SK-N-DZ (cell line): ENCODE data around the gene JARID2. TPM values are rescaled to one million over a fixed set of nuclear protein-coding genes. Genes with fewer than 3 reads are reported as not detected.

Experiments
- DNase-seq: peaks from one replicate; pipeline ENCODE4 v3.0.0-alpha.2; 2015; ENCODE audit warnings: low spot score
- polyA plus RNA-seq, 2 experiments: library from polyadenylated mRNA; depleted of rRNA; stranded (reverse); fragments of >200 nt; gene quantifications; 2 replicates each; pipeline ENCODE4 v1.2.3, GENCODE V29; 2014

Gene JARID2
- polyA plus RNA-seq (2014; cell fraction: cytosol; rRNA removed), result 25.1 and 33.1 TPM in 2 replicates
- 38.6 and 40.6 TPM in 2 replicates for polyA plus RNA-seq (2014; cell fraction: nucleus; rRNA removed)

GRCh38 chr6:15245361-15246216 is at the start of gene JARID2:
JARID2 (plus strand) TSS chr6:15246069; CDS start chr6:15246540, 471 bp downstream.
- peak; percentile 98 for DNase-seq

- no peak for DNase-seq
These were observed 45.8 kb upstream of the JARID2 start for GRCh38 chr6:15200087-15200486.

GRCh38 chr6:15205321-15205720 is 40.5 kb upstream of the JARID2 start:
- DNase-seq, result no peak

- no peak for DNase-seq
These were observed 39.0 kb upstream of the JARID2 start for GRCh38 chr6:15206887-15207286.

GRCh38 chr6:15207923-15208322 is 37.9 kb upstream of the JARID2 start:
- DNase-seq, result no peak

GRCh38 chr6:15213838-15214400 is 31.9 kb upstream of the JARID2 start:
- DNase-seq, result no peak

- DNase-seq, result no peak
These were observed 27.5 kb upstream of the JARID2 start for GRCh38 chr6:15218401-15218800.

GRCh38 chr6:15220062-15220461 is 25.8 kb upstream of the JARID2 start:
- DNase-seq, result no peak

GRCh38 chr6:15227827-15228318 is 18.0 kb upstream of the JARID2 start:
- DNase-seq, result no peak

- no peak for DNase-seq
These were observed 15.0 kb upstream of the JARID2 start for GRCh38 chr6:15230827-15231226.

- DNase-seq, result no peak
These were observed 12.9 kb upstream of the JARID2 start for GRCh38 chr6:15232836-15233510.

GRCh38 chr6:15234068-15234758 is 11.7 kb upstream of the JARID2 start:
- DNase-seq, result no peak

- DNase-seq, result no peak
These were observed 6.1 kb upstream of the JARID2 start for GRCh38 chr6:15239616-15240364.

GRCh38 chr6:15242503-15242902 is 3.4 kb upstream of the JARID2 start:
- no peak for DNase-seq

- DNase-seq, result no peak
These were observed 2.8 kb upstream of the JARID2 start for GRCh38 chr6:15242937-15243614.

GRCh38 chr6:15243910-15244619 is 1.8 kb upstream of the JARID2 start:
- DNase-seq, result no peak

- peak; percentile 75 for DNase-seq
These were observed 1.1 kb upstream of the JARID2 start for GRCh38 chr6:15244620-15245360.

GRCh38 chr6:15246217-15246665 is 372 bp downstream of the JARID2 start:
- no peak for DNase-seq
